ENCODE measurements around the gene HDAC4.

DNA sequence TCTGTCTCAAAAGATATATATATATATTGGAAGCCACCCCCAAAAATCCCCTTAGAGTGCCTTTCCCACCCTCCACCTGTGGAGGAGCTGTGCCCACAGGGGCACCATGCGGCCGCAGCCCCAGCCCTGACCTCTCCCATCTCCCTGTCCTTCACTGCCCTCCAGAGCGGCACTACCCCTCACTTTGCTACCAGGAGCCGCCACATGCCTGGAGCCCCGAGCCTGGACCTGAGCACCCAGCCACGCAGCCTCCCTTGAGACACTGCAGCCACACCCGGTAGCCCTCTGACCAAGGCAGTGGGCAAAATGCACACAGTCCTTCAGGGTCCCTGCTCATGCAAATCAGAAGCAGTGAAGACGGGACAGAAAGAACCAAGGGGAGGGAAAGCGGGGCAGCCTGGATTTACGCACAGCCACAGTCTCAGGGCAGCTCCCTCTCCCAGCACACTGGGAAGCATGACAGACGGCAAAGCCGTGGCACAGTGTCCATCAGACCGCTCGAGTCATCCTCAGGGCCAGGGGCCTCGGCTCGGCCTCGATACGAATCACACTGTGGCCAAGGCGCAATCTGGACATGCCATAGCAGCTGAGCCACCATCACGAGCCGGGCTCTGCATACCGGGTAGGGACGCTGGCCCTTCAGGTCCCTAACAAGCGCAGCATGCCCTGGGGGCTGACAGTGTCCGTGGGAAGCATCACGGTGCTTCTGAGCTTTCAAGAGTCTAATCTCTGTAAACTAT lies 10.1 kb downstream of the HDAC4 start:
- TF ChIP-seq MYC (IDR thresholded peaks at IDR 0.05; ENCODE audit: insufficient read depth, insufficient read length, insufficient replicate concordance, low read length, severe bottlenecking) (no peak), FOXK2 (IDR thresholded peaks at IDR 0.05) (no peak), GABPA (IDR thresholded peaks at IDR 0.05; ENCODE audit: low read depth) (no peak)
- TF ChIP-seq, protein P1, sequence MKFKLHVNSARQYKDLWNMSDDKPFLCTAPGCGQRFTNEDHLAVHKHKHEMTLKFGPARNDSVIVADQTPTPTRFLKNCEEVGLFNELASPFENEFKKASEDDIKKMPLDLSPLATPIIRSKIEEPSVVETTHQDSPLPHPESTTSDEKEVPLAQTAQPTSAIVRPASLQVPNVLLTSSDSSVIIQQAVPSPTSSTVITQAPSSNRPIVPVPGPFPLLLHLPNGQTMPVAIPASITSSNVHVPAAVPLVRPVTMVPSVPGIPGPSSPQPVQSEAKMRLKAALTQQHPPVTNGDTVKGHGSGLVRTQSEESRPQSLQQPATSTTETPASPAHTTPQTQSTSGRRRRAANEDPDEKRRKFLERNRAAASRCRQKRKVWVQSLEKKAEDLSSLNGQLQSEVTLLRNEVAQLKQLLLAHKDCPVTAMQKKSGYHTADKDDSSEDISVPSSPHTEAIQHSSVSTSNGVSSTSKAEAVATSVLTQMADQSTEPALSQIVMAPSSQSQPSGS (IDR thresholded peaks at IDR 0.05; ENCODE audit: low read length) = no peak
- TF ChIP-seq, protein P2, sequence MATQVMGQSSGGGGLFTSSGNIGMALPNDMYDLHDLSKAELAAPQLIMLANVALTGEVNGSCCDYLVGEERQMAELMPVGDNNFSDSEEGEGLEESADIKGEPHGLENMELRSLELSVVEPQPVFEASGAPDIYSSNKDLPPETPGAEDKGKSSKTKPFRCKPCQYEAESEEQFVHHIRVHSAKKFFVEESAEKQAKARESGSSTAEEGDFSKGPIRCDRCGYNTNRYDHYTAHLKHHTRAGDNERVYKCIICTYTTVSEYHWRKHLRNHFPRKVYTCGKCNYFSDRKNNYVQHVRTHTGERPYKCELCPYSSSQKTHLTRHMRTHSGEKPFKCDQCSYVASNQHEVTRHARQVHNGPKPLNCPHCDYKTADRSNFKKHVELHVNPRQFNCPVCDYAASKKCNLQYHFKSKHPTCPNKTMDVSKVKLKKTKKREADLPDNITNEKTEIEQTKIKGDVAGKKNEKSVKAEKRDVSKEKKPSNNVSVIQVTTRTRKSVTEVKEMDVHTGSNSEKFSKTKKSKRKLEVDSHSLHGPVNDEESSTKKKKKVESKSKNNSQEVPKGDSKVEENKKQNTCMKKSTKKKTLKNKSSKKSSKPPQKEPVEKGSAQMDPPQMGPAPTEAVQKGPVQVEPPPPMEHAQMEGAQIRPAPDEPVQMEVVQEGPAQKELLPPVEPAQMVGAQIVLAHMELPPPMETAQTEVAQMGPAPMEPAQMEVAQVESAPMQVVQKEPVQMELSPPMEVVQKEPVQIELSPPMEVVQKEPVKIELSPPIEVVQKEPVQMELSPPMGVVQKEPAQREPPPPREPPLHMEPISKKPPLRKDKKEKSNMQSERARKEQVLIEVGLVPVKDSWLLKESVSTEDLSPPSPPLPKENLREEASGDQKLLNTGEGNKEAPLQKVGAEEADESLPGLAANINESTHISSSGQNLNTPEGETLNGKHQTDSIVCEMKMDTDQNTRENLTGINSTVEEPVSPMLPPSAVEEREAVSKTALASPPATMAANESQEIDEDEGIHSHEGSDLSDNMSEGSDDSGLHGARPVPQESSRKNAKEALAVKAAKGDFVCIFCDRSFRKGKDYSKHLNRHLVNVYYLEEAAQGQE (IDR thresholded peaks at IDR 0.05; ENCODE audit: low read depth, low read length) = no peak

Data from GM12878 (cell line).